ENCODE measurements around the gene PRX. TPM values are rescaled to one million over a fixed set of nuclear protein-coding genes. Genes with fewer than 3 reads are reported as not detected.

PRX gene
- total and polyA plus RNA-seq, 2 of the 13 experiments (the other 11 are each of a cell fraction or from before 2014, with no cell fraction given), result 0.66 TPM

- TF ChIP-seq ZNF784 (CRISPR knock-in tag; IDR thresholded peaks at IDR 0.05; ENCODE audit: borderline replicate concordance) (peak; percentile 64), MED13 (CRISPR knock-in tag; IDR thresholded peaks at IDR 0.05) (no peak), NFYC (CRISPR knock-in tag; IDR thresholded peaks at IDR 0.05) (no peak), POLR2G (IDR thresholded peaks at IDR 0.05; ENCODE audit: low read depth, low read length) (peak; percentile 84), TBX3 (IDR thresholded peaks at IDR 0.05; ENCODE audit: borderline replicate concordance) (peak; percentile 46; the same call in 1 of the 2 replicates), TCF7 (IDR thresholded peaks at IDR 0.05; ENCODE audit: low read depth) (no peak), RORA (CRISPR knock-in tag; IDR thresholded peaks at IDR 0.05) (no peak), ZNF44 (CRISPR knock-in tag; IDR thresholded peaks at IDR 0.05) (peak; percentile 77; the same call in 1 of the 2 replicates)
These were observed 7.9 kb upstream of the PRX start (continued) for GRCh38 chr19:40420766-40421765.

GRCh38 chr19:40420451-40420765 is 7.2 kb upstream of the PRX start:
- TF ChIP-seq KMT2A (CRISPR knock-in tag; IDR thresholded peaks at IDR 0.05) (no peak), MIER3 (CRISPR knock-in tag; IDR thresholded peaks at IDR 0.05; ENCODE audit: borderline replicate concordance) (0 out of 2 replicates have a peak, but pooled peaks have one; percentile 0), SIN3A (IDR thresholded peaks at IDR 0.05; ENCODE audit: borderline replicate concordance, low read depth, low read length) (0 out of 2 replicates have a peak, but pooled peaks have one; percentile 22), SOX6 (IDR thresholded peaks at IDR 0.05) (no peak), SOX6 (CRISPR knock-in tag; IDR thresholded peaks at IDR 0.05) (no peak), ZNF609 (CRISPR knock-in tag; IDR thresholded peaks at IDR 0.05; ENCODE audit: borderline replicate concordance) (peak; percentile 6; the same call in 1 of the 2 replicates), ZNF460 (CRISPR knock-in tag; IDR thresholded peaks at IDR 0.05; ENCODE audit: borderline replicate concordance) (peak; percentile 53; the same call in 1 of the 2 replicates)
- Histone ChIP-seq H3K4me1 (ENCODE audit: insufficient read depth, low read length) (peaks cover 57% of the 10 kb centered on the region), H3K9ac (ENCODE audit: insufficient read depth, low read depth, low read length) (no peak overlapping the region), H4K20me1 (ENCODE audit: insufficient read depth, low read length) (no peaks in the 10 kb centered on the region), H3K27me3 (ENCODE audit: control insufficient read depth in 1 of 2, insufficient read depth in 2 of 2, low read length in 2 of 2) (no peaks in the 10 kb centered on the region; a peak in 1 of 5 replicates), H3K79me2 (ENCODE audit: insufficient read depth, low read length) (peaks cover 10% of the 10 kb centered on the region), H3K36me3 (replicated peaks in 1 of 2; ENCODE audit: control insufficient read depth in 1 of 2, insufficient read depth in 2 of 2, low read length in 2 of 2) (peaks cover 0 to 2% of the 10 kb centered on the region in 2 experiments; a peak in 1 of 5 replicates), H3K4me2 (ENCODE audit: low read depth, low read length) (peak overlapping the region; percentile 79), H3K27ac (ENCODE audit: extremely low read length, insufficient read depth, low read length) (peak overlapping the region; percentile 88), H3K4me3 (replicated peaks in 1 of 3; ENCODE audit: insufficient read depth in 1 of 3, low read depth in 2 of 3, low read length in 3 of 3) (peak overlapping the region; percentile 67 to 79 (median 68); a peak in 5 of 6 replicates), H3K9me3 (ENCODE audit: low read length) (no peaks in the 10 kb centered on the region), H2AFZ (ENCODE audit: low read length) (no peak overlapping the region)
- 42% methylated on average over 14 of the region's 14 CpGs for WGBS (ENCODE audit: low lambda C conversion rate)
- no TSS peak for BruUV-seq (replicated peaks)
- POLR2A ChIA-PET, result interaction anchor here (0.8 to 2.2 kb wide), 11 partner anchors 9 to 72 kb away, joined by 3 to 50 read pairs (median 10); partner anchors contain the start of genes BLVRB, C19orf47, PLD3 and SERTAD3
- FAIRE-seq (no peak), DNase-seq (ENCODE audit: low spot score) (no peak), ATAC-seq (no peak)
- CTCF ChIA-PET (ENCODE audit: low intra/inter-chr PET ratio, low total read pairs), result interaction anchor here (1.0 to 1.2 kb wide), 3 partner anchors 24 to 46 kb away, joined by 3 to 5 read pairs (median 3); partner anchors contain the start of gene SERTAD3
- intact Hi-C loops (cut with micrococcal nuclease; ENCODE audit: unreplicated experiment) (loop anchor here (2.0 to 10.0 kb wide), 2 partner anchors 24 to 76 kb away; partner anchors contain the start of genes C19orf47, PLD3 and SERTAD3), in situ Hi-C loops (cut with HindIII; ENCODE audit: extremely low pct_ligation_motif_present, low pct_unique_long_range_greater_than_20kb) (no loop called here)

All from HepG2 (cell line).